Medulla oblongata (tissue), 1 donor: Measurements from ENCODE around the gene PAH.
A peak's percentile ranks its signal among the peaks of the same experiment; 100 is the strongest.
"Not testable (repeated sequence)": the region's sequence is repeated elsewhere in the genome, so short reads cannot be mapped to it uniquely, and the experiment has no call there.

Experiments
- DNase-seq: peaks from one replicate; pipeline ENCODE4 v3.0.0-alpha.2; 2015; ENCODE audit errors: extremely low spot score

Gene PAH

DNA sequence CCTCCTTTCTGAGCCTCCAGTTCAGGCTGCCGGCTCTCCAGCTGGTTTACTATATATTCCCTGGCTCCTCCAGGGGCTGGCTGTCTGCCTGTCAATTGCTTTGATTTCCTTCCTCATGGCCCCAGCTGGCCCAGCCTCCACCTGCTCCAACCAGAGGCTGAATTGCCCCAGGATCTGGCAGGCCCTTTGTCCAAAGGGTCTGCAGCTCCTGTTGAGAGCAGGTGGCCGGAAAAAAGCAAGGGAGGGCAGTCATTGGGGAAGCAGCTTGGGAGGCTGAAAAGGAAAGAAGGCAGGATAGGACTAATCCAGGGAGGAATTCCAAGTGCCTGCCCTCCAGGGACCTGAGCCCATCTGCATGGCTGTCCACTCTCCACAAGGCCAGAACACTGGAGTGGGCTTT is 25.3 kb downstream of the PAH start:
- DNase-seq = no peak

DNA sequence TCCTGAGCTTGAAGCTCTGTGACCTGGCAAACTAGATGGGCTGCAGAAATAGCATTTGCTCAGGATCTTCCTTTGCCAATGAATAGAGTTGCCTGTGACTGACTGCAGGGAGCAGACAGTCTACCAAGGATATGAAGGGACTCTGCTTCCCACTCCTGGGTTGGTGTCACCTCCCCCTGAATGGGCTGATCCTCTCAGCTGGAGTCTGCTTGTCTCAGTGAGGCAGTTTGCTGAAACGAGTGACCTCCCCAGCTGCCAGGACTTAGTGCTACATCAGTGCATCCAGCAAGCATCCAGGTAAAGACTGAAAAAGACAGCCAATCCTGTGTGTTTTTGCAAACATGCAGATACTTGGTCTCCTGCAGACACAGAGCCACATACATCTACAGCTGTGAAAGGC is 28.5 kb downstream of the PAH start:
- no peak for DNase-seq

- peak; percentile 59 for DNase-seq
Observed at GRCh38 chr12:102885043-102885932, 31.8 kb downstream of the PAH start.

DNA sequence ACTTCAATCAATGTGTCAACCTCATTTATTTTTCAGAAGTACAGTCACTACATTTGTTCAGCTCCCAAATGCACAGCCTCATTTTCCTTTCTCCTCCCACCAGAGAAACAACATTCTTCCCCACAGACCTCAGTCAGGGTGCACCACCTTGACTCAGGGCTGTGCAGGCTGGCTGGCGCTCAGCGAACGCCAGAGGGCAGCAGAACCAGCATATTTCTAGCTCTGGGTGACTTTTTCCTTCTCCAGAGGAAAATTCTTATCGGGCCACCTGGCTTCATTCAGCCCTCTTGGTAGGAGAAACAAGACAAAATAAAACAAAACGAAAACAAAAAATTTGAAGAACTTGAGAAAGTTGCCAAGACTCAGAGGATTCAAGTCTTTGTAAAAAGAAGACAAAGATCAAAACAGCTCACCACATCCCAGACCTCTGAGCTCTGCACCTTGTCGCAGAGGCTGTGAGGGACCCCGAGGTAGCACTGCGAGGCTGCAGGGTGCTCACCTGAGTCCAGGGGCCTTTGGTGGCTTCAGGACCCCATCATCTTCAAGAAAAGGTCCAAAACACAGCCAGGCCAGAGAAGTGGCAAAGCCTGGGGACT is 33.7 kb downstream of the PAH start:
- peak; percentile 73 for DNase-seq

DNA sequence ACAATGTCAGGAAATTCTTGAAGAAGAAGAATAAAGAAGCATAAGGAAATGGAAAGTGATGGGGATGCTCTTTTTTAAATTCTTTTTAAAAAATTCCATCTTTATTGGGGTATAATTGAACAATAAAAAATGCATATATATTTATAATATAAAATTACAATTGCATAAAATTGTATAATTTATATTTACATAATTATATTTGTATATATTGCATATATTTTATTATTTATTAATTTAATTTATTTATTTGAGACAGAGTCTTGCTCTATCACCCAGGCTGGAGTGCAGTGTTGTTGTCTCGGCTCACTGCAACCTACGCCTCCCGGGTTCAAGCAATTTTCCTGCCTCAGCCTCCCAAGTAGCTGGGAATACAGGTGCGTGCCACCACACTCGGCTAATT is 36.3 kb downstream of the PAH start:
- DNase-seq = no peak

- peak; percentile 63 for DNase-seq
Observed at GRCh38 chr12:102879144-102879763, 37.8 kb downstream of the PAH start.

GRCh38 chr12:102876883-102877282 is 40.2 kb downstream of the PAH start:
- DNase-seq = no peak

DNA sequence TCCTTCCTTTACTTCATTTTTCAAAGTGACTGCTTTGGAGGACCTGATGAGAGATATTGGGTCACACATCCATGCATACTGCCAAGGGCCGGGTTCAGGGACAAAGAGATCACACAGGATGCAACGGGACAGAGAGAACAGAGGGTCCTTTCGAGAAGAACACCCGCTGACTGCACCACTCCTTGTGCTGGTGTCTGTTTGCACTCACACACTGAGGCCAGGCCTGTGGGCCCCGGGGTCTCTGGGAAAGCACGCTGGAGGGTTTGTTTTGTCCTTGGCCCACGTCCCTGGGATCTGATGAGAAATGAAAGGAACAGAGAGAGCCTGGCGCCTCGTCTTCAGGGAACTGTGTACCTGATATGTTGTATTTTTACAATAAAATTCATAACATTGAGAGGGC is 42.2 kb downstream of the PAH start:
- DNase-seq = peak; percentile 23

- DNase-seq = no peak
Observed at GRCh38 chr12:102873077-102873476, 44.0 kb downstream of the PAH start.

- DNase-seq = no peak
Observed at GRCh38 chr12:102871014-102871413, 46.0 kb downstream of the PAH start.

DNA sequence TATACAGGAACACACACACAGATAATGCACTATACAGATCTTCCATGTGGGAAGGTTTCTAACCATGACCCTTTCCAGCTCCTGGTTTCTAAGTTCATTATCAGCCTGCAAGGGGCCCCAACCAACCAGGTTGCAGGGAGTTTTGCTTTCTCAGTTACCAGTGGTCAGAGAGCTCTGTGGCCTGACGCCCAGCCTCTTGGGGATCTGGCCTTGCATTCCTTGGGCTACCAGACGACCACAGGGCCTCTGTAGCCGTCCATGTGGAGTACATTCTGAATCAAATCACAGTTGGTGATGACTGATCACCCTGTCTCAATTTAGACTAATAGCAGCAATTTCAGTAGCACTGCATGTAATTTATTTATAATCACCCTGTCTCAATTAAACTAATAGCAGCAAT is 47.5 kb downstream of the PAH start:
- DNase-seq = no peak

DNA sequence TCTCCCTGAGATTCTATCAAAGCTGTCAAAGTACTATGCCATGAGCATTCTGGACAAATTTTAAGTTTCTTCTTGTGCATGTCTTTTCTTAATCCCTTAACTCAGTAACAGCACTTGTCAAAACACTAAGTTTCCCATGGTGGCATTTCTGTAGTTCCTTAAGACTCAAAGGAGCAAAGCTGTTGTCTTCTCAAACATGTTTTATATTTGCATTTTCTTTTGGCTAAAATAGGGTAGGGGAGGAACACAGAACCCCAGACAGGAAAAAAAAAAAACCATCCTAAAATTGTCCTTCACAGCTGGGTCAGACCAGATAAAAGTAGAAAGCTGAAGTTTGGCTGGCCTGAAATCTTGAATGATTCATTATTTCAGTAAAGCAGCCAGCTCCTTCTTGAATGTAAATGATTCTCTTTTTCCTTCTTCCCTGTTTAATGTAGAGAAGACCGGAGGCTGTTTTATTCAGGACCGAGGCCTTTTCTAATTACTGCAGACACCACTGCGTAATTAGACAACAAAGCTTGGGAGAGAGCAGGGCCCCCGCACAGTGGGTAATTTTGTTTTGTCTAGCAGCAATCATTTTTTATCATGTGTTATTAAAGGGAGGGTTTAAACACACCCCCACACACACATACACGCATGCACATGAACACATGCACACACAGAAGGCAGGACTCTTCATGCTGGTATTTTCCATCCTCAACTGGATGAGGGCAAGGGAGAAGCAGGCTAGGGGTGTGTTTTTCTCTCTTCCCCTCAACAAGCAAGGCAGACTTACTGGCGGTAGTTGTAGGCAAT is 51.0 kb downstream of the PAH start:
- DNase-seq = no peak

- DNase-seq = no peak
Observed at GRCh38 chr12:102862486-102862885, 54.6 kb downstream of the PAH start.

GRCh38 chr12:102851246-102851645 is 65.8 kb downstream of the PAH start:
- DNase-seq = no peak

GRCh38 chr12:102849722-102850447 is 67.2 kb downstream of the PAH start:
- DNase-seq = no peak

DNA sequence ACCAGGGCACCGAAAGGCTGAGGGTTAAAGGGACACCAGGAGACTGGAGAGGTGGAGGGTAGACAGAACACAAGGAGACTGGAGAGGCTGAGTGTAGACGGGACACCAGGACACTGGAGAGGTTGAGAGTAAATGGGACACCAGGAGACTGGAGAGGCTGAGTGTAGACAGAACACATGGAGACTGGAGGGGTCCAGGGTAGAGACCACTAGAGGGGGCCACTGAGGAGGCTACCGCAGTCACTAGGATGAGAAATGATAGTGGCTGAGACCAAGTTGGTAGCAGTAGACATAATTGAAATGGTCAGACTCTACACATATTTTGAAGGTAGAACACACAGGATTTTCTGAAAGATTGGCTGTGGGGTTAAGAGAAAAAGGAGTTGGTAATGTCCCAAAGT is 68.2 kb downstream of the PAH start:
- DNase-seq = no peak

DNA sequence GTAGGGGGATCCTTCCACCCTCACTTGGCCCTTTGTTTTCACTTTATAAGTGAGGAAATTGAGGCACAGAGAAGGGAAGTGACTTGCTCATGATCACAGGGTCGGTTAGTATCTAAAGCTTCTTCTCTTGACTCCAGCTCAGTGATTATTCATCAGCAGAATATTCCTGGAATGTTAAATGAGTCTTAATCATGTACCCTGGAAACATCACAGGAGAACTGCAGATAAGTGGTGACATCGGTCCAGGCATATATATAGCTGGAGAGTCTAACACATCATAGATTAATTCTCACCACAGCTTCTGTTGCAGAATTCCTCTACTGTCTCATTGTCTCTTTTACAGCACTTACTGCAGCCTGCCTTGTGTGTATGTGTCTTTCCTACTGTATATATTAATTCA is 69.9 kb downstream of the PAH start:
- DNase-seq = no peak

DNA sequence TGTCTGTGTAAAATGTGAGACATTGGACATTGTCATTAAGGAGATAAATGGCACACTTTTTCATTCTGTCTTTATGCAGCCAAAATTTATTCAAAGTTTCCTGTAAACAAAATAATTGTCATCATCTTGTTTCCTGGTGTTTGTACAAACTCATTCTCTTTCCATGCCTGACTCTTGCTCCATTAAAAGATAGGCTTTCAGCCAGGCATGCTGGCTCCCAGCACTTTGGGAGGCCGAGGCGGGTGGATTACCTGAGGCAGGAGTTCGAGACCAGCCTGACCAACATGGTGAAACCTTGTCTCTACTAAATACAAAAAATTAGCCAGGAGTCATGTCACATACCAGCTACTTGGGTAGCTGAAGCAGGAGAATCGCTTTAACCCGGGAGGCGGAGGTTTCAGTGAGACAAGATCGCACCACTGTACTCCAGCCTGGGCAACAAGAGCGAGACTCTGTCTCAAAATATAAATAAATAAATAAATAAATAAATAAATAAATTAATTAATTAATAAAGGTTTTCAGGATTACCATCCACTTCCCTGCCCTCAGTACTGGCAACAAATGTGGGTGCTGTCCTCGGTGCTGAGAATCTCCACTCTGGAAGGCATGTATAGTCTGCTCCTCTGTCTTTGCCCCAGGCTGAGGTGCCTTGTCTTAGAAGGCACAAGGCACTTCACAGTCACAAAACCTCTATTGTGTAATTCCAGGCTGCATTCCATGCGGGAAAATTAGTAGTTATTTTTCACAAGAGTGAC is 83.2 kb downstream of the PAH start:
- DNase-seq = no peak

- DNase-seq = not testable (repeated sequence)
Observed at GRCh38 chr12:102832826-102833225, 84.2 kb downstream of the PAH start.

DNA sequence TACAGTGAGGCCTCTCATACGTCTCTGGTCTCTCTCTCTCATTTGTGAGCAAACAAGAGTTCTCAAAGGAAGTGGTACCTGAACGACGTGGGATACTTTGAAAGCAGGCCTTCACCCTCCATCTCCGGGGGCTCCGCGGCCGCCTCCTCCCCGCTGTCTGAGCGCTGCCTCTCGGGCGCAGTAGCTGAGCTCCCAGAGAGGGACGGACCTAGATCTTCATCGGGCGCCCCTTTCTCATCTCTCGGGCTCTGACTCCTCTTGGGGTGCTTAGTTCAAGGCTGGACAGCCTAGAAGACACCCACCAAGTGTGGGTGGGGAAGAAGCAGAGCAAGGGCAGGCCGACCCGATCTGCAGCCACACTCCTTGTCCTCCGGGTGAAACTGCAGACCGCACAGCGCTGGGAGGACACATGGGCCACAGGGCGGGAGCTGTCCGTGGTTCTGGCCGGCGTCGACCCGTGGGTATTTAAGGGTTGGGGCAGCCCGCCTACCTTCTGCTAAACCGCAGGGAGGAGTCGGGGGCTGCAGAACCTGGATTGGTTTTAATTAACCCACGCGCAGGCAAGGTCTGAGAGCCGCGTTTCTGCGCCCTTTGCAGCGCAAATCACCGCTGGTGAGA is 92.7 kb downstream of the PAH start:
- DNase-seq = no peak
